KMS-11 (cell line): Measurements from ENCODE around the gene ATP6V1G2.

Source experiments
- H2AFZ ChIP-seq: fragments of 200-600 bp; sonication (generic); 2 replicates; pipeline ENCODE4 v1.6.1; 2016; ENCODE audit warnings: antibody characterized with exemption, mixed run types, low read depth
- H3K27ac ChIP-seq: fragments of 200-600 bp; sonication (generic); 2 replicates; pipeline ENCODE4 v1.6.1; 2016; ENCODE audit warnings: mild to moderate bottlenecking, mixed run types
- H3K27me3 ChIP-seq: fragments of 200-600 bp; sonication (generic); 2 replicates; pipeline ENCODE4 v1.6.1; 2017; ENCODE audit warnings: mild to moderate bottlenecking, low read depth, mixed run types, moderate library complexity; ENCODE audit not compliant: insufficient read depth
- H3K36me3 ChIP-seq: fragments of 200-600 bp; sonication (generic); 2 replicates; pipeline ENCODE4 v1.6.1; 2017; ENCODE audit warnings: mild to moderate bottlenecking, mixed run types; ENCODE audit not compliant: insufficient read depth
- H3K4me1 ChIP-seq: fragments of 200-600 bp; sonication (generic); 2 replicates; pipeline ENCODE4 v1.6.1; 2016; ENCODE audit warnings: mild to moderate bottlenecking, low read depth, mixed run types; ENCODE audit not compliant: poor library complexity, severe bottlenecking
- H3K4me2 ChIP-seq: fragments of 200-600 bp; sonication (generic); 2 replicates; pipeline ENCODE4 v1.7.0; 2016; ENCODE audit warnings: mild to moderate bottlenecking, mixed run types
- H3K4me3 ChIP-seq: fragments of 200-600 bp; sonication (generic); IDR thresholded peaks from 2 replicates; pipeline ENCODE4 v1.6.1; 2017; ENCODE audit warnings: low read depth, low read length, mixed read lengths; ENCODE audit not compliant: insufficient read depth
- H3K79me2 ChIP-seq: fragments of 200-600 bp; sonication (generic); 2 replicates; pipeline ENCODE4 v1.6.1; 2016; ENCODE audit warnings: low read depth, mixed run types; ENCODE audit not compliant: insufficient read depth
- H3K9ac ChIP-seq: fragments of 200-600 bp; sonication (generic); 2 replicates; pipeline ENCODE4 v1.6.1; 2016; ENCODE audit warnings: mild to moderate bottlenecking, mixed run types
- H4K20me1 ChIP-seq: fragments of 200-600 bp; sonication (generic); 2 replicates; pipeline ENCODE4 v1.6.1; 2016; ENCODE audit warnings: mild to moderate bottlenecking, mixed run types; ENCODE audit not compliant: insufficient read depth
- CTCF ChIP-seq: fragments of 200-600 bp; sonication (generic); conservative IDR thresholded peaks from 2 replicates; pipeline ENCODE4 v1.6.1; 2017; ENCODE audit warnings: low read depth, mild to moderate bottlenecking, antibody characterized with exemption, low read length, moderate library complexity, mixed read lengths

Gene ATP6V1G2

DNA sequence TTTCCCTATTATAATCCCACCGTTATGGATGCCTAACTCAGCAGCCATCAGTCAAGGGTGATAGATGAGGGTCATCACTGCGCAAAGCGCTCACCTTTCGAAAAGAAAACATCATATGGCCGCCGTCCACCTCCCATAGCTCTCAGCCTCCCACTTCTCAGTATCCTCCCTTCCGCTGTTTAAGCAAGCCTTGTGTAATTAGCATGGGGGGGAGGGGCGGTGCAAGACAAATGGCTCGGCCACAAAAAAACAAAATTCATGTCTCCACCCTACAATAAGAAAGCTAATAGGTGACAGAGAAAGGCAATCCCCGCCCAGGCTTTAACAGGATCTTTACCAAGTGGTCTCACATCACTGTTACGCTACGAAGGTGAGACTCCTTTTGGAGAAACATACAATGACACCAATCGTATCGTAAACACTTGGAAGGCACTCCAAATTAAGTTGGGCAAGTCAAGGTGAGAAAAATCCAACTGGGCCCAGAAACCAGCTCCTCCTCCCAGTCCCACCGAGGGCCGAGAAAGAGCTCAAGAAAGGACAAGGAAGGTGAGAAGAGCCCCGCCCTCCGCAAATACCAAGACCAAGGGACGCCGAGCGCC lies 5.2 kb downstream of the ATP6V1G2 start:
- Histone ChIP-seq H3K36me3 (peaks cover 22% of the 10 kb centered on the region; the same call in 1 of the 2 replicates), H4K20me1 (peaks cover 27% of the 10 kb centered on the region), H3K27me3 (no peaks in the 10 kb centered on the region), H3K79me2 (peaks cover 66% of the 10 kb centered on the region), H3K4me3 (no peak overlapping the region), H3K9ac (peak overlapping the region; percentile 95), H3K4me1 (peaks cover 35% of the 10 kb centered on the region), H3K4me2 (peak overlapping the region; percentile 99), H3K27ac (peak overlapping the region; percentile 94), H2AFZ (peak overlapping the region; percentile 80)
- TF ChIP-seq CTCF: no peak

GRCh38 chr6:31540640-31541039 lies 5.8 kb downstream of the ATP6V1G2 start:
- H3K27ac ChIP-seq: no peak overlapping the region; the same call in 1 of the 2 replicates
- no peaks in the 10 kb centered on the region for H3K27me3 ChIP-seq
- no peak for TF ChIP-seq CTCF
- H3K4me1 ChIP-seq: peaks cover 35% of the 10 kb centered on the region
- H3K9ac ChIP-seq: peak overlapping the region; percentile 95; the same call in 1 of the 2 replicates
- no peak overlapping the region for H2AFZ ChIP-seq
- peaks cover 32% of the 10 kb centered on the region for H4K20me1 ChIP-seq
- no peak overlapping the region for H3K4me3 ChIP-seq
- peaks cover 24% of the 10 kb centered on the region; the same call in 1 of the 2 replicates for H3K36me3 ChIP-seq
- H3K4me2 ChIP-seq: peak overlapping the region; percentile 99
- peaks cover 70% of the 10 kb centered on the region for H3K79me2 ChIP-seq

DNA sequence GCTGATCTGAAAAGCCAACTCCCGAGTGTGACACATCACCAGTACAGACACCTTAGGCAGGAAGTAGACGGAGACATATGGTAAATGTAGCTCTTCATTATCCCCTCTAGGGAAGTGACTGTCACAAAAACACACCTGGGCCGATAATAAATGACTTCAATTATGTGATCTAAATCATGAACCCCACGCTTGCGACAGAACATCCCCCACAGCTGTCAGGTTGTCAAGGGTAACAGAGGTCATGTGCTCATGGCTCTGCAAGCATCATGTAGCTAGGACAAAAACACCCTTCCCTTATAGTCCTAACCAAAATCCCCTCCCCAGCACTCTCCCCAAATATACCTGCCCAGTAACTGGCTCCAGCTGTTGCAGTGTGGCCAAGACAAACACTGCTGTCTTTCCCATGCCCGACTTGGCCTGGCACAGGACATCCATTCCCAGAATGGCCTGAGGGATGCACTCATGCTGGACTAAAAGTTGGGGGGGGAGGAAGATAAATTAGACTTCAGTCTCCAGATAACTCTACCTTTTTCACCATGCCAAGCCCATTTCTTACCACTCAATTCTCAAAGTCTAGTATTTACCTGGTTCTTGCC lies 7.5 kb downstream of the ATP6V1G2 start:
- Histone ChIP-seq H3K4me3 (no peak overlapping the region), H3K9ac (no peak overlapping the region), H3K27me3 (no peaks in the 10 kb centered on the region), H3K27ac (no peak overlapping the region), H3K79me2 (peaks cover 70% of the 10 kb centered on the region), H2AFZ (no peak overlapping the region), H3K4me1 (peaks cover 35% of the 10 kb centered on the region), H4K20me1 (peaks cover 33% of the 10 kb centered on the region), H3K4me2 (peak overlapping the region; percentile 99; the same call in 1 of the 2 replicates), H3K36me3 (peaks cover 24% of the 10 kb centered on the region; the same call in 1 of the 2 replicates)
- TF ChIP-seq CTCF: no peak

GRCh38 chr6:31535538-31536324 lies 10.7 kb downstream of the ATP6V1G2 start:
- Histone ChIP-seq H3K27me3 (no peaks in the 10 kb centered on the region), H4K20me1 (peaks cover 33% of the 10 kb centered on the region), H3K4me2 (no peak overlapping the region), H3K36me3 (peaks cover 24% of the 10 kb centered on the region; the same call in 1 of the 2 replicates), H3K4me3 (no peak overlapping the region), H3K4me1 (peaks cover 34% of the 10 kb centered on the region), H3K27ac (no peak overlapping the region), H2AFZ (no peak overlapping the region), H3K9ac (no peak overlapping the region), H3K79me2 (peaks cover 50% of the 10 kb centered on the region)
- TF ChIP-seq CTCF: no peak
